ENCODE measurements around the gene ECE2.

Gene ECE2

DNA sequence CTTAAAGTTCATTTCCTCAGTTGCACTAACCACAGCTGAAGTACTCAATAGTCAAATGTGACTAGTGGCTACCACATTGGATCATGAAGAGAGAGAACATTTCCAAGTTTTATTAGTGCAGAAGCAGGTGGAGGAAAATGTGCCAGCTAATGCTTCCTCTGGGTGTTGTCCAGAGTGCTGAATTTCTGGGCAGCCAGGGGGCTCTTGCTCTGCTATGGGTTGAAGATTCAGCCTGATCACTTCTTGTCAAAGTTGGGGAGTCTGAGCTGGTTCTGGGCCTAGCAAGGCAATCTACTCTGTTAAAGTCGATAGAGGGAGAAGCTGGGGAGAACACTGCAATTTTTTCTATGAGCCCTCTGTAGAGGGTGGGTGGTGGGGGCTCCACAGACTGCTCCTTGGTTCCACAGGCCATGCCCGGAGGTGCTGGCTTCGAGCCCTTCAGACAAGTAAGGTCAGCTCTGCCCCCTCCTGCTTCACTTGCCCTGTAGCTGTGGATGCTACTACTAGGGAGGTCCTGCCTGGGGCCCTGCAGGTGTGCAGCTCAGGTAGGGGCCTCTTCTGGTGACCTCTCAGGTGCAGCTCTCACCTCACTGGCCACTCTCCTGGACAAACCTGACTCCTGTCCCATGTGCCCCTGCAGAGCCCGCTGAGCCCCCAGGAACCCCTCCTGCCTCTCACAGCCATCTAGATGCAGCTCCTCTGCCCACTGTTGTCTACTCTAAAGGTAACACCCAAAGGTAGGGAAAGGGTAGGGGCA lies 35.3 kb upstream of the ECE2 start:
- DNase-seq (ENCODE audit: low spot score) = peak; percentile 14

DNA sequence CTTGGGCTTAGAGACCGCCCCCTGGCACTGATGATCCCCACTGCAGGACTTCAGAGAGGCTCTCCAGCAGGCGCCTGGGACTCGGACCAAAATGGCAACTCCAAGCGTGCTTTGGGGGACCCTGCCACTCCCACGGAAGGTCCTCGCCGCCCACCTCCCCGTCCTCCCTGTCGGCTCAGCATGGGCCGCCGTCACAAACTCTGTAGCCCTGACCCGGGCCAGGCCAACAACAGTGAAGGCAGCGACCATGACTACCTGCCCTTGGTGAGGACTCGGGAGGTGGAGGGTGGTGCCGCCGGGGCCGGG lies 34.7 kb upstream of the ECE2 start:
- DNase-seq (ENCODE audit: low spot score) = no peak

DNA sequence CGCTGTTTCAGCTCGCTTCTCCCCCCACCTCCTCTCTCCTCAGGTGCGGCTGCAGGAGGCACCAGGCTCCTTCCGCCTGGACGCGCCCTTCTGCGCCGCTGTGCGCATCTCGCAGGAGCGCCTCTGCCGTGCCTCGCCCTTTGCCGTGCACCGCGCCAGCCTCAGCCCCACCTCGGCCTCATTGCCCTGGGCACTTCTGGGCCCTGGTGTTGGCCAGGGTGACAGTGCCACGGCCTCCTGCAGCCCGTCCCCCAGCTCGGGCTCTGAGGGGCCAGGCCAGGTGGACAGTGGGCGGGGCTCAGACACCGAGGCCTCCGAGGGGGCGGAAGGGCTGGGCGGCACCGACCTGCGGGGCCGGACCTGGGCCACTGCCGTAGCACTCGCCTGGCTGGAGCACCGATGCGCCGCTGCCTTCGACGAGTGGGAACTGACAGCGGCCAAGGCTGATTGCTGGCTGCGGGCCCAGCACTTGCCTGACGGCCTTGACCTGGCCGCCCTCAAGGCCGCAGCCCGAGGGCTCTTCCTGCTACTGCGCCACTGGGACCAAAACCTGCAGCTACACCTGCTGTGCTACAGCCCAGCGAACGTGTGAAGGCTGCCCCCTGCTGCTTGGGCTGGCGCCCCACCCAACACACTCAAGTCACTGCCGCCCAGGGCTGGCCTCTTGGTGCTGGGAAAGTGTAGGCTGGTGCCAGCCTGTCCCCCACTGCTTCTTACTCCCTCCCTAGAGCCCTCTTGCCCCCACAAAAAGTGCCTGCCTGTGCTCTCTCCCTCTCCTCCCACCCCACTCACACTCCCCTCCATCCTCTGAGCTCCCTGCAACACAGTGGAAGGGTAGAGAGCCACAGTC lies 34.1 kb upstream of the ECE2 start:
- DNase-seq (ENCODE audit: low spot score) = peak; percentile 81

DNA sequence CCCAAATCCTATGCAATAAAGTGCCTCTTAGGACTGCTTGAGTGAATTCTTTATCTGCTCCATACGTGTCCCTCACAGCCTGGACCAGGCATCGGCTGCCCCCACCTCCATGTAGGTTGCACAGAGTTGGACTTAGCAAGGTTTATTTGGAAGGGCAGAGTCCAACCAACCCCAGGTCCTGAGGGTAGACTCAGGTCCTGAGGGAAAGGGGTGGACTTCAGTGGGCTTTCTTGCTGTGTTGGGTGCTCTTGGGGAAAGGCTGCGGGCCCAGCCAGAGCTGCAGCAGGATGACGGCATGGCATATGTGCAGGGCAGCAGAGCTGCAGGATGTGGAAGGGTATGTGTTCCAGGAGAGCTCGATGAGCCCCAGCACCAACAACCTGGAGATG lies 33.5 kb upstream of the ECE2 start:
- DNase-seq (ENCODE audit: low spot score) = no peak

DNA sequence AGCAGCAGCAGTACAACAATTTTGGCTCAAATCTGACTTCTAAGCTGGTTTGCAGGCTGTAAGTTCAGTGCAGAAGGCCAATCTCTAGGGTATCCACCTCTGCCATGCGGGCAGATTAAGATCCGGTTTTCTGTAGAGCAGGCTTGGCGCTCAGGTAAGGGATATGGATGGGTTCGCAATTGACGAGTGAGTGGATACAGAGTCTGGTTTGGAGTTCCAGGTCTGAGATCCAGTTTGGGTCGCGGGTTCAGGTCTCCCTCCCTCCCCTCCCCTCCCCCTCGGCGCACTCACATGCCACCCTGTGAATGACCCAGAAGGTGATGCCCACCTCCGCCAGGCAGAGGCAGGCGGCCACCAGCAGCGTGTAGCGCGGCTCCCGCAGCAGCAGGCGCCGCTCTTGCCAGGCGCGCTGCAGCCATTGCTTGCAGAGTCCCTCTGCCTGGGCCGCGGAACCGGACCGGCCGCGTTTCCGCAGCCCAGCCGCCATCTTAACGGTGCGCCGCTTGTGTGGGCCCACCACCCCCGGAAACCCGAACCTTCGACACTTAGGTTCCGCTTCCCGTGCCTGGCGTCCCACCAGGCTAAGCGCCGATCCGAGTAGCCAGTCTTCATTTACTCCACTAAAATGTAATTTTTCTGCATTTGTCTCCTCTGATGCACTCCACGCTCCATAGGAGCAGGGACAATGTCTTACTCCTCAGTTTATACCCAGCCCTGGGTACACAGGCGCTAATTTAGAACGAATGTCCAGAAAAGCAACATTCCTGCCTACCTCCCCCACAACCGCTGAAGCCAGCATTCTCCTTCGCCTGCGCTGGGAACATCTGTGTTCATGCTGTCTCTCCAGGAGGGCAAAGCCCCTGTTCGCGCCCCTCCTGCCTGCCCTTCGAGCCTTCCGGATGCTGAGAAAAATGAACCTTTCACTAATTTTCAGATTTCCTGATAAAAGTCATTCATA lies 27.1 kb upstream of the ECE2 start, which contains the start of gene ALG3:
Gene ALG3 (minus strand): TSS at position 509 of the 958 bp plus-strand sequence. CDS start 22 bp downstream, at position 487.
- peak; percentile 86 for DNase-seq (ENCODE audit: low spot score)

DNA sequence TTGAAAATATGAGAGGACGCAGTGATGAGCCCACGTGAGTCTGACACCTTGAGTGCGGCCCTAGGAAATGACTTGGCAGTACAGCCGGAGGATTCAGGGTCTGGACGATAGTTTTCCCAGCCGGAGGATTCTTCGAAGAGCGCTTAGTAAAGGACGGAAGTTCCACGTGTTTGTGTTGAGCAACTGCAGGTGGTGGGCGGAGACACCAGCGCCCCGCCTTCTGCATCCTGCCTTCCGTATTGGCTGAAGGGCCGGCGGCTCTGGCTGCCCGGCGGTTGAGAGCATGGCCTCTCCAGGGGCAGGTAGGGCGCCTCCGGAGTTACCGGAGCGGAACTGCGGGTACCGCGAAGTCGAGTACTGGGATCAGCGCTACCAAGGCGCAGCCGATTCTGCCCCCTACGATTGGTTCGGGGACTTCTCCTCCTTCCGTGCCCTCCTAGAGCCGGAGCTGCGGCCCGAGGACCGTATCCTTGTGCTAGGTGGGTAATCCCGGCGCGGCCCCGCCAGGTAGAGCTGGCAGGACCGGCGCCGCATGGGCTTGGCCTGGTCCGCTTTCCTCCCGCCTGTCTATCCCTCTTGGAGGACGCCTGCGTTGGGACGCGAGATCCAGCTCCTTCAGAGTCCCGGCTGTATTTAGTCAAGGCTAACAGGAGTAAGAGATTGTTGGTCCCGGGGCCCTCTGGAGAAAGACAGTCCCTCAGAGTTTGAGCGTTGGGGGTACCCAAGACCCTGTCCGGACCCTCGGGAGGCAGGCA lies 26.2 kb upstream of the ECE2 start, which contains the start of gene EEF1AKMT4:
Gene EEF1AKMT4 (plus strand): TSS at position 261 of the 755 bp plus-strand sequence. CDS start 23 bp downstream, at position 284.
- DNase-seq (ENCODE audit: low spot score) = peak; percentile 98

DNA sequence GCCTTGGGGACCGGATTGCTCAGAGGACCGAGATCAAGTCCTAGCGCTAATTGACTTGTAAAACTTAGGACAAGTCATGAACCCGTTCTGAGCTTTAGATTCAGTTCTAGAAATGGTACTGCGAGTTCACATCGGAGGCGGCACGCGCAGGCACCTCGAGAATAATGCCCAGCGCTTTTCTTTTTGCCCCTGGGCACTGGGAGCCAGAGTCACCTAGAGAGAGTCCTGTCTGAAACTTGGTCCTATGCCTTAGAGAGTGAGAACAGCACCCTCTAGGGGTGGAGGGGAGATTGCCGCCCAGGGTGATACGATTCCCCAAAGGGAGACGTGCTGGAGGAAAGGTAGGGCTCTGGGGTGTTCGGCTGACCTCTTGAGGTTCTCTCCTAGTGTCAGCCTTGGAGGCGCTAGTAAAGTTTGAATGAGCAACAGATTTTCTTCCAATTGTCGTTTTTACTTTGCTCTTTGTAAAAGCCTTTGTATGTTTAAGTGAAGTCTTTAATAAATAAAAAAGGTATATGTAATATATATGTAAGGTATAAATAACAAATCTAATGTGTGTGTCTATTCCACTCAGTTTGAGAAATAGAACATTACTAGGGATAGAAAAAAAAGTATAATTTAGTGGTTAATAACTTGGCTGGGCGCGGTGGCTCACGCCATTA lies 25.5 kb upstream of the ECE2 start:
- peak; percentile 93 for DNase-seq (ENCODE audit: low spot score)

DNA sequence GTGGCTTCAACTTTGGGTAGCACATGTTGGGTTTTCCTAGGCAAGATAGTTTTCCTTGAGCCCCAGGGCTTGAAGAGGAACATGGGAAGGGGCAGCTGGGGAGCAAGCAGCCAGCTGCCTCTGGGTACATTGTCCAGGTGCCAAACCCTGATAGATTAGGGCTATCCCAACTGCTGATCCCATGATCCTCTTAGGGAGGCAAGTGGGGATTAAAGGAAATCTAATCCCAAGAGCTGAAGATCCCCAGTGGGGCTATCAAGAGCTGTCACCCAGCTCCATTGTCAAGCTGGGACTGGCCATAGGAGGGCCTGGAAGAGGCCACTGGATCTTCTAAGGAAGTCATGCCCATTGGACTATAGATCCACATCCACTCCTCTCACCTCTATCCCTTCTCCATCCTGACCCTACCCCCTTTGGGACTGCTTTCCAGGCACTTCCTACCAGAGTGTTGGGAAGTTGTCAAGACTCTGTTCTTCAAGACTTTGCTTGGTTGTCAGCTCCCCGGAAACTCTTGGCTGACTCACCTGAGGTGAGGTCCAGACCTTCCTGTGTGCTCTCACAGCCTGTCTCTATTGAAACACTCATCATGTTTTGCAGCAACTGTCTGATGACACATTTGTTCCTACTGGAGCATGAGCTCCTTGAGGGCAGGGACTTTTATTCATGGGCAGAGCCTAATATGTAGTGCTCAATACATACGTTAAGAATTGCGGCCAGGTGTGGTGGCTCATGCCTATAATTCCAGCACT lies 20.4 kb upstream of the ECE2 start:
- peak; percentile 82 for DNase-seq (ENCODE audit: low spot score)

DNA sequence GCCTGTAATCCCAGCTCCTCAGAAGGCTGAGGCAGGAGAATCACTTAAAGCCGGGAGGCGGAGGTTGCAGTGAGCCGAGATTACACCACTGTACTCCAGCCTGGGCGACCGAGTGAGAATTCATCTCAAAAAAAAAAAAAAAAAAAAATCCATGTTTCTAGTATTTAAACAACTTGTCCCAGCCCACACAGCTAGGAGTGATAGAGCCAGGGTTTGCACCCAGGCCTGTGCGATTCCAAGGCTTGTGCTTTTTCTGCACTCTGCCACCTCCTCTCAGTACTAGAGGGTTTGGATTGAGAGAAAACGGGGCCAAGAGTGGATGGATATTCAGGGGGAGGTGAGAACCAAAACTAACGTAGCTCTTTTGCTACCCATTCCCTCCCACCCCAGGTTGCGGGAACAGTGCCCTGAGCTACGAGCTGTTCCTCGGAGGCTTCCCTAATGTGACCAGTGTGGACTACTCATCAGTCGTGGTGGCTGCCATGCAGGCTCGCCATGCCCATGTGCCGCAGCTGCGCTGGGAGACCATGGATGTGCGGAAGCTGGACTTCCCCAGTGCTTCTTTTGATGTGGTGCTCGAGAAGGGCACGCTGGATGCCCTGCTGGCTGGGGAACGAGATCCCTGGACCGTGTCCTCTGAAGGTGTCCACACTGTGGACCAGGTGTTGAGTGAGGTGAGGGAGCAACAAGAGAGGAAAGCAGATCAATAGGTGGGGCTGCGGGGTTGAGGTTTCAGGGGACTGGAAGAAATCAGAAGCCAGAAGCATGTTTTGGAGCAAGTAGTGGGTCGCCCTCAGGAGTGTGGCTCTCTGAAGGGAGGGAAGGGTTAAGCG lies 18.5 kb upstream of the ECE2 start:
- no peak for DNase-seq (ENCODE audit: low spot score)

DNA sequence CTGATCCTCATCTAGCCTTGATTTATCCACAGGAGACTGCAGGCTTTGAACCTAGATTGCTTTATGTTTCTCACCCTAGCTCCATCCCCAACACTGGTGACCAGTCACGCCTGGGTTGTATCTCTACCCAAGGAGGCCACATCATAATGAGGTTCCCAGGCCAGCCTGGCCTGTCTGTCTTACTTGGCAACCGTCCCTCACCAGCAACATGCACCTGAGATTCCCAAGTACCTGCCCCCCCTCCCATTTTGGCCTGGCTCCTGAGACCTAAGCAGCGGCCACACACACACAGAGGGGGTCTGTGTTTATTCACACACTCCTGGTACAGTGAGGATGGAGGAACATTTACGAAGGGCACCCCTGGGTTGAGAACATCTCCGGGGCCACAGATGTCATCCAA lies 16.9 kb upstream of the ECE2 start:
- no peak for DNase-seq (ENCODE audit: low spot score)

DNA sequence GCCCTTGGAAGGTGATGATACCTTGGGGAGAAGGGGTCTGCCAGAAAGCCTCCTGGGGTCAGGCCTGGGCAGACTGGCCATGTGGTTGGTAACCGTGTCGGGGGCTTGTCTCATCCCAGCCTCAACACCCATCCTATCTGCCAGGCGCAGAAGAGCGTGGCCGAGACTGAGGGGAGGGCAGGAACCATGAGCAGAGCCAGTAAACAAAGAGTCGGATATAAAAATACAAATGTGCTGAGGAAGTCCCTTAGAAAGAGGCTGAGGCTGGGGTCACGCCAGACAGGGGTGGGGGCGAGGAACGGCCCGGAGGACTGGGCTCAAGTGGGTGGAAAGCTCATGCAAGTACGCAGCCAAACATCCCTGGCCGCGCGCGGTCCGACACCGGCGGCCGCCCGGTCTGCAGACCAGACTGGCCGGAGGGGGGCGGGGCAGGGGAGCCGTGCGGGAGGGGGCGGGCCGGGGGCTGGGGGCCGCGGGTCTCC lies 16.4 kb upstream of the ECE2 start:
- no peak for DNase-seq (ENCODE audit: low spot score)

DNA sequence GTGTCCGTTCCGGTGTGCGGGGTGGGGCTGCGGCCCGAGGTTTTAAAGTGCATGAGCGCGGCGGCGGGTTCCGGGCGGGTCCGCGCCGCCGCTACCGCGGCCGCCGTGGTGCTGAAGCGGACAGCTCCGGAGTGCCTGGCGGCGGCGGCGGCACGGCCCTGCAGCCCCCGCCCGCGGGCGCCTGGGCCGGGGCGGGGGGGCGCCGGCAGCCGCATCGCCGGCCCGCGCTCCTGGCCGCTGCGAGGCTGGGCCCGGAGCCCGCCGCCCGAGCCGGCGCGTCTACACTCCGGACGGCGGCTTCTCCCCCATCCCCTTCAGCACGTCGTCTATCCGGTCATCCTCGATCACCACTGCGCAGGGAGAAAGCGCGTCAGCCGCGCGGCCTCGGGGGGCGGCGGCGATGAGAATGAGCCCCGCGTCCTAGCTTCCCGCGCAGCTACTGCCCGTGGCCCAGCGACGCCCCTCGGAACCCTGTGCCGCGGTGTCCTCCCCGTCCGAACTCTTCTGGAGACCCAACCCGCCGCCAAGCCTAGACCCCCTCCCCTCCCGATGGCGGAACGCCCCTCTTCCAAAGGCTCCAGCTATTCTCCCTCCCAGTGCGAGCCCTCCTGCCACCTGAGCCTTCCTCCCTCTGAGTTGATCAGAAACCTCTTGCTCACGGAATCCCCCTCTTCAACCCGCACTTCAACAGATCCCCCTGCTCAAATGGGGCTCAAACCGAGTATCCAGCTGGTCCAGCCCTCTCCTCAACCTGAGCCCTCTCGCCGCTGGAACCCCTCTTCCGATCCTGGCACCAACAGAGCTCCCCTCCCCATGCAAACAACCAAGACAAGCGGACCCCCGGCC lies 15.7 kb upstream of the ECE2 start:
- peak; percentile 35 for DNase-seq (ENCODE audit: low spot score)

DNA sequence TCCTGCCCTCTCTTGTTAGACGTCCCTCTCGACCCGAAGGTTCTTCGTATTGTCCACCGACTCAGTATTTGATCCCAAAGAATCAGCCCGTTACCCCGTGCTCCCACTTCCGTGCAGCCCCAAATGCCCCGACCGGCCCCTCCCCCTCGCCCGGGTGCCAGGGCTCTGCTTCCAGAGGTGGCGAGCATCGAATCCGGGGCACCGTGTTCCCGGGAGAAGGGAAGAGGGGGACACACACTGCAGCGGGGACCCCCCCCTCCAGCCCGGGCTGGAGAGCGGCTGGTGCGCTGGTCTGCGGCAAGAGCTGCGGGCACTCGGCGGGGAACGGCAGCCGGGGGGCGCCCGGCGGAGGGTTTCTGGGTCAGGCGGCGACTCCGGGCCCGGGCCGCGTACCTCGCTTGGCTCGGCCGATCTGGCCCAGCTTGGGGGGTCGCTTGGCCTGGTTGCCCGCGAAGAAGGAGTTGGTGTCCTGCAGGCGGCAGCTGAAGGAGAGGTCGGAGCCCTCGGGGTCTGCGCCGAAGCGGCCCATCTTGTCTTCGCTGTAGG lies 15.0 kb upstream of the ECE2 start:
- DNase-seq (ENCODE audit: low spot score) = no peak

DNA sequence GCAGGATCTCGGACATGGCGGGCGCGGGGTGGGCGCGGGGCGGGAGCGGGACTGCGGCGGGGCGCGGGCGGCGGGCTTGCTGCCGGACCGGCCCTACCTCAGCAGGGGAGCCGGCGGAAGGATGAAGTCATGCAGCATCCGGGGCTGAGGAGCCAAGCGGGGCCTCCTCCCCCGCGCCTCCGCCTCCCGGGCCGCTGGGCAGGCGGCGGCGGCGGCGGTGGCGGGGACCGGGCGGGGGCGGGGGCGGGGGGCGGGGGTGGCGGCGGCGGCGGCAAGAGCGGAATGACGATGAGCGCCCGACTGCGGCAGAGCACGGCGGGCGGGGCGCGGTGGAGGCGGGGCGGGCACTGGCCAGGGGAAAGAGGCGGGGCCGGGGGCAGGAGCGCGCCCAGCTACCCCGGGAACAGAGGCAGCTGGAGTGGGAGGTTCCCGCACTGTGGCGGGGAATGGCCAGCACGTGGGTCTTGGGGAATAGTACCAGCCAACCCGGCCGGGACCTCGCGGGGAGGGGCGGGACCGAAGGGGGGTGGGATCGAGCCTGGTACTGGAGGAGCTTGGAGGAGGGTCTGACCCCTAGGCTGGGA lies 14.5 kb upstream of the ECE2 start, which contains the start of gene CAMK2N2:
Gene CAMK2N2 (minus strand): TSS at position 284 of the 584 bp plus-strand sequence. CDS start 268 bp downstream, at position 16.
- DNase-seq (ENCODE audit: low spot score) = peak; percentile 60

DNA sequence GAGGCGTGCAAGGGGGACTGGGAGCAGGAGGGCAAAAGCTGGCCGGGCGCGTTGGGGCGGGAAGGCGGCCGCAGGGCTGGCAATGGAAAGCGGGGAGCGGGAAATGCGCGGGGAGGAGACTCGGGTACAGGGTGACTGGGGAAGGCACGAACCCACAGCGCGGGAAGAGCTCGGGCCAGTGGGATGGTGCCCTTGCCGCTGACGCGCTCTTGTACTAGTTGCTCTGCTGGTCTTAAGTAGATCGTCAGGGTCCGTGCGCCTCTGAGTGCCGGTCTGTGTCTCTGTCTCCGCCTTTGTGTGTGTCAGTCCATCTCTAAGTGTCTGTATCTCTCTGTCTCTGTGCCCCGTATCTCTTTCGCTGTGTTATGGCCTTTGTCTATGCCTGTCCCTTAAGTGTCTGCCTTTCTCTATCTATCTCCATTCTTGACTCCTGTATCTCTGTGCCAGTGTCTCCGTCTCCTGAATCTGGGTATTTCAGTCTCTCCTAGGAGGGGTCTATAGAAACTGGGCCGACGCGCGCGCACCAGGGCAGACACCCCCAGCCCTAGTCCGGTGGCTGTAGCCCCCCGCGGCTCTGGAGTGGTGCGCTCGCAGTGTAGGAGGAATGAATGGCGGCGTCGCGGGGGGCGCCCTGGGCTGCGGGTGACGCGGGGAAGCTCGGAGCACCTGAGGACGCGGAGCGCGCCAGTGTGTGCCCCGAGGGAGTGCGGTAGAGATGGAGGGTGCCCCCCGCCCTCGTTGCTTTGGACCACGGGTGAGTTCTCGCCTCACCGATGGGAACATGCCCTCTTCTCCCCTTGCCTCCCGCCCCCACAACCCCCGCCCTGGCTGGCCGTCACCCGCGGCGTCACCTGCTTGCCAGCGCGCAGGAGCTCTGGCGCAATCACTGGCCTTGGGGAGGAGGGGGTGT lies 13.7 kb upstream of the ECE2 start:
- peak; percentile 21 for DNase-seq (ENCODE audit: low spot score)

DNA sequence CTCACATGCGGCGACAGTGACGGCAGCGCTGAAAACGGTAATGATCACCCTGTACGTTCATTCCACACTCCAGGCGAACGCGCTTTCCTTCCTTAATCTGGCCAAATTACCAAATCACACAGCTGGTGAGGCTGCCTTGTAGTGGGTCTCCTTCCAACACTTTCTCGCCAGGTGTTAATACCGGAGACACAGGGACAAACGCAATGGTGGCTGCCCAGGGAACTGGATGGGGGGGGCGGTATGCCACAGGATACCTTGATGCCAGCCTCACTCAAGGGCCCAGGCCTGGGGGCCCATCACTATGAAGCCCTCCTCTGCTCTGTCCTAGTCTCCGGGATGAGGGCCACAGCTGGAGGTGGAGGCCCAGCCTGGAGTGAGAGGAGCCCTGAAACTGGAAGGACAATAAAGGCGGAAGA lies 13.1 kb upstream of the ECE2 start:
- no peak for DNase-seq (ENCODE audit: low spot score)
